WTC11 (cell line): ENCODE results near the gene PGP. TPM values are rescaled to one million over a fixed set of nuclear protein-coding genes. Genes with fewer than 3 reads are reported as not detected.

Source experiments
- ATAC-seq: fragments of 200-7000 bp; cut with Tn5 transposase; 2 replicates; pipeline ENCODE4 v1.10.0; 2021; ENCODE audit warnings: mild to moderate bottlenecking, moderate library complexity
- CTCF ChIA-PET: fragments of 300-600 bp; sonication (Branson Sonifier 250); formaldehyde crosslinking; loops from one replicate; lab custom pipeline; 2021; ENCODE audit warnings: antibody characterized with exemption; lab: Charles Lee
- POLR2A ChIA-PET: fragments of 350-600 bp; sonication (Branson Sonifier 250); formaldehyde crosslinking; loops from one replicate; lab custom pipeline; 2021; ENCODE audit warnings: antibody characterized with exemption; lab: Charles Lee
- DNase-seq: peaks from one replicate; pipeline ENCODE4 v3.0.0; 2021; ENCODE audit warnings: low spot score
- H3K27ac Mint-ChIP-seq: 2 replicates; pipeline ENCODE4 v1.8.0; 2021; ENCODE audit warnings: mixed read lengths
- H3K27me3 Mint-ChIP-seq: 2 replicates; pipeline ENCODE4 v1.8.0; 2021; ENCODE audit warnings: low read depth, mild to moderate bottlenecking, moderate library complexity, mixed read lengths
- H3K36me3 Mint-ChIP-seq: 2 replicates; pipeline ENCODE4 v1.8.0; 2021; ENCODE audit warnings: mixed read lengths
- H3K4me1 Mint-ChIP-seq: 2 replicates; pipeline ENCODE4 v1.8.0; 2022; ENCODE audit warnings: mixed read lengths
- H3K4me3 Mint-ChIP-seq: 2 replicates; pipeline ENCODE4 v1.8.0; 2021; ENCODE audit warnings: mild to moderate bottlenecking, moderate library complexity, mixed read lengths
- H3K9me3 Mint-ChIP-seq: 2 replicates; pipeline ENCODE4 v1.8.0; 2021; ENCODE audit warnings: mixed read lengths
- ATF3 ChIP-seq: sonication (generic); formaldehyde crosslinking; conservative IDR thresholded peaks from 2 replicates; pipeline ENCODE4 v1.8.1; 2022; ENCODE audit warnings: mild to moderate bottlenecking, missing genetic modification reagents
- CREB1 ChIP-seq: sonication (generic); formaldehyde crosslinking; IDR thresholded peaks from 2 replicates; pipeline ENCODE4 v1.8.0; 2023; ENCODE audit warnings: mild to moderate bottlenecking, missing genetic modification reagents
- EMX1 ChIP-seq: fragments of 250-450 bp; sonication (Bioruptor Pico); IDR thresholded peaks from 2 replicates; pipeline ENCODE4 v1.8.0; 2021; ENCODE audit warnings: mild to moderate bottlenecking
- ERG ChIP-seq: fragments of 250-450 bp; sonication (Bioruptor Pico); IDR thresholded peaks from 2 replicates; pipeline ENCODE4 v1.8.0; 2021; ENCODE audit warnings: mild to moderate bottlenecking
- FOXJ3 ChIP-seq: sonication (generic); formaldehyde crosslinking; IDR thresholded peaks from 2 replicates; pipeline ENCODE4 v1.9.0; 2021; ENCODE audit warnings: missing genetic modification reagents, mild to moderate bottlenecking, borderline replicate concordance
- HMGA2 ChIP-seq: fragments of 250-450 bp; sonication (Bioruptor Pico); IDR thresholded peaks from 2 replicates; pipeline ENCODE4 v1.4.0; 2021; ENCODE audit warnings: mild to moderate bottlenecking, moderate library complexity
- IRF1 ChIP-seq: sonication (generic); formaldehyde crosslinking; IDR thresholded peaks from 2 replicates; pipeline ENCODE4 v1.8.0; 2023; ENCODE audit warnings: missing genetic modification reagents
- MYBL2 ChIP-seq: sonication (generic); formaldehyde crosslinking; IDR thresholded peaks from 2 replicates; pipeline ENCODE4 v1.8.1; 2023; ENCODE audit warnings: mild to moderate bottlenecking, moderate library complexity, missing genetic modification reagents
- NFATC4 ChIP-seq: fragments of 250-450 bp; sonication (Bioruptor Pico); IDR thresholded peaks from 2 replicates; pipeline ENCODE4 v1.9.0; 2021; ENCODE audit warnings: mild to moderate bottlenecking
- NFE2L1 ChIP-seq: sonication (generic); formaldehyde crosslinking; IDR thresholded peaks from 2 replicates; pipeline ENCODE4 v1.8.1; 2023; ENCODE audit warnings: missing genetic modification reagents
- NR1H2 ChIP-seq: sonication (generic); formaldehyde crosslinking; IDR thresholded peaks from 2 replicates; pipeline ENCODE4 v1.9.0; 2021; ENCODE audit warnings: mild to moderate bottlenecking, moderate library complexity, missing genetic modification reagents
- NR2C2 ChIP-seq: sonication (generic); formaldehyde crosslinking; IDR thresholded peaks from 2 replicates; pipeline ENCODE4 v1.8.0; 2022; ENCODE audit warnings: mild to moderate bottlenecking, missing genetic modification reagents
- NR3C1 ChIP-seq: sonication (generic); formaldehyde crosslinking; conservative IDR thresholded peaks from 2 replicates; pipeline ENCODE4 v1.8.1; 2023; ENCODE audit warnings: low read depth, mild to moderate bottlenecking, missing genetic modification reagents
- SMAD3 ChIP-seq: sonication (generic); formaldehyde crosslinking; IDR thresholded peaks from 2 replicates; pipeline ENCODE4 v1.8.0; 2022; ENCODE audit warnings: missing genetic modification reagents, mild to moderate bottlenecking, borderline replicate concordance
- STAT6 ChIP-seq: sonication (generic); formaldehyde crosslinking; conservative IDR thresholded peaks from 2 replicates; pipeline ENCODE4 v1.8.1; 2023; ENCODE audit warnings: mild to moderate bottlenecking, low read depth, missing genetic modification reagents, moderate library complexity
- TEAD4 ChIP-seq: sonication (generic); formaldehyde crosslinking; IDR thresholded peaks from 2 replicates; pipeline ENCODE4 v1.8.0; 2022; ENCODE audit warnings: mild to moderate bottlenecking, missing genetic modification reagents
- ZBTB43 ChIP-seq: sonication (generic); formaldehyde crosslinking; IDR thresholded peaks from 2 replicates; pipeline ENCODE4 v1.8.1; 2023; ENCODE audit warnings: mild to moderate bottlenecking, missing genetic modification reagents
- ZNF138 ChIP-seq: sonication (generic); formaldehyde crosslinking; conservative IDR thresholded peaks from 2 replicates; pipeline ENCODE4 v1.8.1; 2022; ENCODE audit warnings: mild to moderate bottlenecking, moderate library complexity, missing genetic modification reagents
- ZNF263 ChIP-seq: sonication (generic); formaldehyde crosslinking; IDR thresholded peaks from 2 replicates; pipeline ENCODE4 v1.8.1; 2022; ENCODE audit warnings: low read depth, mild to moderate bottlenecking, moderate library complexity, missing genetic modification reagents
- ZNF425 ChIP-seq: fragments of 250-450 bp; sonication (Bioruptor Pico); conservative IDR thresholded peaks from 2 replicates; pipeline ENCODE4 v1.9.0; 2021; ENCODE audit warnings: mild to moderate bottlenecking
- total RNA-seq: library from RNA; stranded (reverse); gene quantifications from 3 replicates; pipeline ENCODE4 v1.2.3, GENCODE V29; 2021

The PGP gene
- total RNA-seq, 1 experiment from 2014 or later = 39.5 TPM

- TF ChIP-seq NFE2L1 (CRISPR knock-in tag) = no peak
- no peak for TF ChIP-seq ERG
- TF ChIP-seq ZBTB43 (CRISPR knock-in tag) = no peak
- no peak for TF ChIP-seq ZNF425 (CRISPR knock-in tag)
- Mint-ChIP-seq H3K4me3 (no peak overlapping the region), H3K9me3 (no peaks in the 10 kb centered on the region), H3K27me3 (no peaks in the 10 kb centered on the region; the same call in 1 of the 2 replicates), H3K36me3 (peaks cover 25% of the 10 kb centered on the region), H3K27ac (no peak overlapping the region), H3K4me1 (peaks cover 34% of the 10 kb centered on the region)
- DNase-seq (no peak), ATAC-seq (no peak)
- ChIA-PET CTCF (interaction anchor here (0.5 to 3.4 kb wide), 2 partner anchors 15 to 281 kb away, joined by 3 to 28 read pairs; no protein-coding TSS in a partner anchor), POLR2A (interaction anchor here (0.5 to 1.9 kb wide), 4 partner anchors 42 to 162 kb away, joined by 4 to 10 read pairs (median 6); partner anchors contain the start of genes ECI1, NTHL1, TRAF7 and TSC2)
Measured at GRCh38 chr16:2209258-2210008, 5.2 kb downstream of the PGP start.

- H3K4me1 Mint-ChIP-seq = peaks cover 36% of the 10 kb centered on the region
- POLR2A ChIA-PET = no interaction called here
- CTCF ChIA-PET = interaction anchor here (3.4 kb wide), 1 partner anchor 14 kb away, joined by 28 read pairs; no protein-coding TSS in a partner anchor
- H3K27ac Mint-ChIP-seq = no peak overlapping the region
- no peak for TF ChIP-seq CREB1 (CRISPR knock-in tag)
- no peak for TF ChIP-seq STAT6 (CRISPR knock-in tag)
- no peak for TF ChIP-seq ATF3 (CRISPR knock-in tag)
- no peak for TF ChIP-seq ZNF425 (CRISPR knock-in tag)
- no peak for TF ChIP-seq MYBL2 (CRISPR knock-in tag)
- no peak for TF ChIP-seq TEAD4 (CRISPR knock-in tag)
- TF ChIP-seq NR3C1 (CRISPR knock-in tag) = no peak
- no peak for TF ChIP-seq ZNF138 (CRISPR knock-in tag)
- TF ChIP-seq HMGA2 (CRISPR knock-in tag) = no peak
- no peak for TF ChIP-seq ZNF263
- TF ChIP-seq FOXJ3 = no peak
- TF ChIP-seq NFATC4 (CRISPR knock-in tag) = no peak
- TF ChIP-seq IRF1 (CRISPR knock-in tag) = no peak
- TF ChIP-seq EMX1 (CRISPR knock-in tag) = no peak
- no peak for TF ChIP-seq NR1H2 (CRISPR knock-in tag)
- no peak for TF ChIP-seq SMAD3 (CRISPR knock-in tag)
- no peak for TF ChIP-seq NR2C2 (CRISPR knock-in tag)
- H3K9me3 Mint-ChIP-seq = no peaks in the 10 kb centered on the region
- H3K4me3 Mint-ChIP-seq = no peak overlapping the region
- DNase-seq = no peak
- no peak for ATAC-seq
- H3K36me3 Mint-ChIP-seq = peaks cover 25% of the 10 kb centered on the region
- peaks cover 1% of the 10 kb centered on the region for H3K27me3 Mint-ChIP-seq
Measured at GRCh38 chr16:2208772-2209171, 5.9 kb downstream of the PGP start.
